ENCODE results near the gene INPP5A. TPM values are rescaled to one million over a fixed set of nuclear protein-coding genes. Genes with fewer than 3 reads are reported as not detected.

Gene INPP5A
- total and polyA plus RNA-seq, 2 experiments from 2014 or later, result 41.2 to 53.6 TPM

DNA sequence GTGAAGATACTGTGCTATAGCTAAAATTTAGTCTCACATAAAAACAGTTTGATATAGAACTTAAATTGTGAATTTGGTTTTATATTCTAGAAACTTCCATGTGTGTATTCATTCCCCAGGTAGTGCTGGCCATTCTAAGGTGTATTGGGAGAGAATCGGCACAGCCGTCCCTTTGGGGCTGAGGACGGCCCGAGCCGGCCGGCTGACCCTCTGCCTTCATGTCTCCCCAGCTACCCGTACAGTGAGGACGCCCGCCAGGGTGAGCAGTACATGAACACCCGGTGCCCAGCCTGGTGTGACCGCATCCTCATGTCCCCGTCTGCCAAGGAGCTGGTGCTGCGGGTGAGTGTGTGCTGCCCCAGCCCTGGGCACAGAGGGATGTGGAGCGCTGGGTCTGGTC lies 239.9 kb downstream of the INPP5A start:
- H3K9me3 ChIP-seq (ENCODE audit: low read depth), result no peaks in the 10 kb centered on the region
- no peaks in the 10 kb centered on the region for H3K9me2 ChIP-seq (replicated peaks; ENCODE audit: insufficient read depth)
- no peaks in the 10 kb centered on the region for H3K36me3 ChIP-seq (replicated peaks; ENCODE audit: insufficient read depth, low read depth)
- peaks cover 2% of the 10 kb centered on the region for H3K27me3 ChIP-seq
- 97% methylated on average over 14 of the region's 14 CpGs for WGBS (ENCODE audit: low lambda C conversion rate, missing lambda C conversion rate)
- H3K4me3 ChIP-seq, result no peak overlapping the region
- H3K27ac ChIP-seq, result no peak overlapping the region
- no peaks in the 10 kb centered on the region for H3K79me2 ChIP-seq
- no peak overlapping the region for H3K4me2 ChIP-seq
- no peaks in the 10 kb centered on the region for H4K20me1 ChIP-seq (ENCODE audit: insufficient read depth, poor library complexity, severe bottlenecking)
- H3K4me1 ChIP-seq (ENCODE audit: insufficient read depth), result no peaks in the 10 kb centered on the region
- no peak for DNase-seq (ENCODE audit: low spot score)
- TF ChIP-seq EZH2 (IDR thresholded peaks at IDR 0.05; ENCODE audit: borderline replicate concordance) (no peak), EZH2phosphoT487 (IDR thresholded peaks at IDR 0.05; ENCODE audit: low read depth, severe bottlenecking, unreplicated experiment) (no peak)
- TF ChIP-seq, protein P1, sequence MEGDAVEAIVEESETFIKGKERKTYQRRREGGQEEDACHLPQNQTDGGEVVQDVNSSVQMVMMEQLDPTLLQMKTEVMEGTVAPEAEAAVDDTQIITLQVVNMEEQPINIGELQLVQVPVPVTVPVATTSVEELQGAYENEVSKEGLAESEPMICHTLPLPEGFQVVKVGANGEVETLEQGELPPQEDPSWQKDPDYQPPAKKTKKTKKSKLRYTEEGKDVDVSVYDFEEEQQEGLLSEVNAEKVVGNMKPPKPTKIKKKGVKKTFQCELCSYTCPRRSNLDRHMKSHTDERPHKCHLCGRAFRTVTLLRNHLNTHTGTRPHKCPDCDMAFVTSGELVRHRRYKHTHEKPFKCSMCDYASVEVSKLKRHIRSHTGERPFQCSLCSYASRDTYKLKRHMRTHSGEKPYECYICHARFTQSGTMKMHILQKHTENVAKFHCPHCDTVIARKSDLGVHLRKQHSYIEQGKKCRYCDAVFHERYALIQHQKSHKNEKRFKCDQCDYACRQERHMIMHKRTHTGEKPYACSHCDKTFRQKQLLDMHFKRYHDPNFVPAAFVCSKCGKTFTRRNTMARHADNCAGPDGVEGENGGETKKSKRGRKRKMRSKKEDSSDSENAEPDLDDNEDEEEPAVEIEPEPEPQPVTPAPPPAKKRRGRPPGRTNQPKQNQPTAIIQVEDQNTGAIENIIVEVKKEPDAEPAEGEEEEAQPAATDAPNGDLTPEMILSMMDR (IDR thresholded peaks at IDR 0.05; ENCODE audit: poor library complexity), result no peak
- no peak overlapping the region for H2AFZ ChIP-seq

GRCh38 chr10:132779549-132780294 lies 242.1 kb downstream of the INPP5A start:
- H3K36me3 ChIP-seq (replicated peaks; ENCODE audit: insufficient read depth, low read depth), result no peaks in the 10 kb centered on the region
- H4K20me1 ChIP-seq (ENCODE audit: insufficient read depth, poor library complexity, severe bottlenecking), result no peaks in the 10 kb centered on the region

GRCh38 chr10:132780356-132780755 lies 242.8 kb downstream of the INPP5A start:
- no peaks in the 10 kb centered on the region for H3K9me2 ChIP-seq (replicated peaks; ENCODE audit: insufficient read depth)
- no peak for DNase-seq (ENCODE audit: low spot score)
- no peak overlapping the region for H3K4me3 ChIP-seq
- TF ChIP-seq, protein P1 (IDR thresholded peaks at IDR 0.05; ENCODE audit: poor library complexity), result no peak
- TF ChIP-seq EZH2 (IDR thresholded peaks at IDR 0.05; ENCODE audit: borderline replicate concordance), result no peak
- TF ChIP-seq EZH2phosphoT487 (IDR thresholded peaks at IDR 0.05; ENCODE audit: low read depth, severe bottlenecking, unreplicated experiment), result no peak
- 92% methylated on average over 12 of the region's 12 CpGs for WGBS (ENCODE audit: low lambda C conversion rate, missing lambda C conversion rate)
- H3K27me3 ChIP-seq, result peaks cover 31% of the 10 kb centered on the region
- no peaks in the 10 kb centered on the region for H3K9me3 ChIP-seq (ENCODE audit: low read depth)
- peaks cover 3% of the 10 kb centered on the region for H4K20me1 ChIP-seq (ENCODE audit: insufficient read depth, poor library complexity, severe bottlenecking)
- H3K79me2 ChIP-seq, result no peaks in the 10 kb centered on the region
- no peak overlapping the region for H3K27ac ChIP-seq
- H3K36me3 ChIP-seq (replicated peaks; ENCODE audit: insufficient read depth, low read depth), result no peaks in the 10 kb centered on the region
- peaks cover 10% of the 10 kb centered on the region for H3K4me1 ChIP-seq (ENCODE audit: insufficient read depth)
- no peak overlapping the region for H3K4me2 ChIP-seq
- H2AFZ ChIP-seq, result no peak overlapping the region

More at GRCh38 chr10:132779549-132780294, 242.1 kb downstream of the INPP5A start:
- no peak for DNase-seq (ENCODE audit: low spot score)
- Histone ChIP-seq H3K9me3 (ENCODE audit: low read depth) (no peaks in the 10 kb centered on the region), H2AFZ (no peak overlapping the region), H3K9me2 (replicated peaks; ENCODE audit: insufficient read depth) (no peaks in the 10 kb centered on the region), H3K4me3 (no peak overlapping the region), H3K27me3 (peaks cover 25% of the 10 kb centered on the region), H3K27ac (no peak overlapping the region), H3K4me1 (ENCODE audit: insufficient read depth) (peaks cover 5% of the 10 kb centered on the region), H3K4me2 (no peak overlapping the region), H3K79me2 (no peaks in the 10 kb centered on the region)
- no peak for TF ChIP-seq EZH2 (IDR thresholded peaks at IDR 0.05; ENCODE audit: borderline replicate concordance)
- TF ChIP-seq, protein P1 (IDR thresholded peaks at IDR 0.05; ENCODE audit: poor library complexity), result no peak
- 97% methylated on average over 35 of the region's 41 CpGs for WGBS (ENCODE audit: low lambda C conversion rate, missing lambda C conversion rate)
